NCI-H2029 treated with DMSO at 0.1 percent for 48 hours (cell line): ENCODE results near the gene CACNA1B.

ENCODE experiments used
- DNase-seq: peaks from one replicate; lab custom pipeline; 2025; lab: John Stamatoyannopoulos, UW

CACNA1B gene

DNA sequence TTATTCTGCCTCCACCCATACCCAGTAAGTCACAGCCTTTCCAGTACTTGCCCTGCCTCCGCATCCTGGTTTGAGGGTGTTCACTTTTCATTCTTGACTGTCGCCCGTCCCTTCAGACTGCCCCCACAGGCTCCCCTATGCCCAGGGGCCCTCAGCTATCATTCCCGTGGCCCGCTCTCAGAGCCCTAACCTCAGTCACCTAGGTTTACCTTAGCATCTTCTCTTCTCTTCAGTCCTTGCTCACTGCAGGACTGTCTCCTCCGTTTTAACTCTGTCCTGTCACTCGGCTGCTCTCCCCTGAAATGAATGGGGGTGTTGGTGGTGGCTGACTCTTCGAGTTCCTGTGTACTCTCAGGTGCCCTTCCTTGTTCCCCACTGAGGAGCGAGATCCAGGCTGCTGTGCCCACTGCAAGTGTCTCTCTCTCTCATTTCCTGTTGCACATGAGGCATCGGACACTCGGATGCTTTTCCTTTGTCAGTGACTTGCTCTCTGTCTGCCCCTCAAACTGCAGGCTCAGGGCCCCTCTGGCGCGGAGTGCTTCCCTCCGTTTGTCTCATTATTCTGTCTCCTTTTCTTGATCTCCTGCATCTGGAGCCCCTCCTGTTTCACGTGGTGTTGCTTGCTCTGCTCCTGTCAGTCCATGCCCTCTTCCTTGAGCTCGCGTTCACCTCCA, 89.8 kb downstream of the CACNA1B start:
- no peak for DNase-seq

GRCh38 chr9:137968235-137968634, 90.7 kb downstream of the CACNA1B start:
- no peak for DNase-seq

- DNase-seq = no peak
These were observed 91.4 kb downstream of the CACNA1B start for GRCh38 chr9:137969008-137969407.

GRCh38 chr9:137969685-137970084, 92.1 kb downstream of the CACNA1B start:
- no peak for DNase-seq

DNA sequence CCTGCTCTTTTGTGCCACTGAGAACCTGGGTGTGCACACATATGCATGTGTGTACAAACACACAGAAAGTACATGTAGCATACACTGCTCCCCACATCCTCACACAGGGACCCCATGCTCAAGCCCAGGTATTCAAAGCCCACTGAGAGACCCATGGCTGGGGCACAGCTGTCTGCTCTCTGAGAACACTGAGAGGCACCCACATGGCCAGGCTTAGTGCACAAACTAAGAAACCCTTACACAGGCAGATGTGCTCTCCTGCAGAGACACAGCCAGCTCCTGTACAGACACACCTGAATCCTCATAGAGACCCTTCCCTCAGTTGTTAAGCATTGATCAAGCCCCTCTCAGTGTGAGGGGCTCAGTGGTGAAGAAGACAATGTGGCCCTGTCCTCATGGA, 92.5 kb downstream of the CACNA1B start:
- no peak for DNase-seq

- DNase-seq = no peak
These were observed 93.3 kb downstream of the CACNA1B start for GRCh38 chr9:137970686-137971476.

GRCh38 chr9:137971477-137972138, 94.0 kb downstream of the CACNA1B start:
- DNase-seq = no peak

GRCh38 chr9:137972355-137972987, 94.9 kb downstream of the CACNA1B start:
- no peak for DNase-seq

DNA sequence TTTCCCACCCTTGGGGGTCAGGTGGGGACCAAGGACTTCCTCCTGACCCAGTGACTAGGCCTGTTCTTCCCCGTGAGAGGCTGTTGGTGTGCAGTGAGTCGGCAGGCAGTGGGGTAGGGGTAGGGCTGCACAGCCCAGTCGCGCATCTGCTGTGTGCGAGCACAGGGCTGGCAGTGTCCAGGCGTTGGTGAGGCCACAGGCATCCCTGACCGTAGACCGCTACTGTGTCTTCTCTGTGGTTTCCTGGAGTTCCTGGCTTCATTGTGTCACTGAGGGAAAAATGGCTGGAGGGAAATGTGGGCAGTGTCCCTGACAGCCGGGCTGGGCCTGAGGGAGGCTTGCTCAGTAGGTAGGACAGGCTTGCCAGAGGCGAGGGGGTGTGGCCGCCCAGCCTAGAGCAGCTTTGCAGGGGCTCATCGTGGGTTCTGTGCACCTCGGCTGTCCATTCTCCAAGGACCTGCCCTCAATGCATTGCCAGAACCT, 95.4 kb downstream of the CACNA1B start:
- no peak for DNase-seq

GRCh38 chr9:137973829-137974416, 96.3 kb downstream of the CACNA1B start:
- no peak for DNase-seq

DNA sequence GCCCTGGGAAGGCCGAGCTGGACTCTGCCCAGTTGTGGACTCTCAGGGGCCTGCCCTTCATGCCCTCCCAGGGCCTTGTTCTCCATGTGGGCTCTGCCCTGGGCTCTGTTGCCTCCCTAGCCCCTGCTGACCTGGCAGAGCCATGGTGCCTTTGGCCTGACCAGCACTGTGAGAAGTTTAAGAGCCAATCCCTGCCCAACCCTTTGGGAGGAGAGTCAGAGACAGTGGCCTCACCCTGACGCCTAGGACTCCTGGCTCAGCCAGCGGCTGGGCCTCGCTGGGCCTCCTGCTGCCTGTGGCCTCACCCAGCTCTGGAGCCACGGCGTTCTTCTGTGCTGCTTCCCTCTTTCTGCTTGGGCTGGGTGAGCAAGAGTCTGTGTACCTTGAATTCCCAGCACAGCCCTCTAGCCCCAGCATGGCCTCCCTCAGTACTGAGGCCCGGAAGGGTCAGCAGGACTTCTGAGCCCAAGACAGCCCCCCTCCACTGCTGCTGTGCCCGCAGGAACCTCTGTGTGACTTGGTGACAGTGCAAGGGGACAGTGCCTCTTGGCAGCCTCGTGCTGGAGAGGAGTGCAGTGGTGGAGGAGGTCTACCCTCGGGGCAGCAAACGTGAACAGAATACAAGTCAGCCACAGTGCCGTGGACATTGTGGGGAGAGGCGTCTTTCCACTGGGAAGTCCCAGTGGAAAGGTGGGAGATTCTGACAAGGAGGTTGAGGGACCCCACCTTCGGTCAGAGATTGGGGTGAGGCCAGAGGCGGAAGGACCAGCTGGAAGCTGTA, 97.4 kb downstream of the CACNA1B start:
- DNase-seq = no peak

DNA sequence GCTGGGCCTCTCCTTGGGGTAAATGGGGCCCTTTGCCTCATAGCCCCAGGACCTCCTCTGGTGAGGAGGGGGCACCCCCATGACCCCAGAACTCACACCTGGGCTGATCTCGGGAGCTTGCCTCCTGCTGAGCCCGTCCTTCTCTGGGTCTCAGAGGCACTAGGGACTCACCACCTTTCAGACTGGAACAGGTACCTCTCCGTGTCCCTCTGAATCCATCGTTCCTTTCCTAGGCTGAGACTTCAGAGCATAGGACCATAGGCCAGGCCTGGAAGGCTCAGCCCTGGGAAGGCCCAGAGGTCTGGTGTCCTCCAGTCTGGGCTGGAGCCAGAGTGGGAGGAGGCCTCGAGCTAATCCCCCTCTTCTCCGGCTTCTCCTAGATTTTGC, 97.9 kb downstream of the CACNA1B start:
- no peak for DNase-seq

- DNase-seq = no peak
These were observed 98.5 kb downstream of the CACNA1B start for GRCh38 chr9:137975936-137976565.

DNA sequence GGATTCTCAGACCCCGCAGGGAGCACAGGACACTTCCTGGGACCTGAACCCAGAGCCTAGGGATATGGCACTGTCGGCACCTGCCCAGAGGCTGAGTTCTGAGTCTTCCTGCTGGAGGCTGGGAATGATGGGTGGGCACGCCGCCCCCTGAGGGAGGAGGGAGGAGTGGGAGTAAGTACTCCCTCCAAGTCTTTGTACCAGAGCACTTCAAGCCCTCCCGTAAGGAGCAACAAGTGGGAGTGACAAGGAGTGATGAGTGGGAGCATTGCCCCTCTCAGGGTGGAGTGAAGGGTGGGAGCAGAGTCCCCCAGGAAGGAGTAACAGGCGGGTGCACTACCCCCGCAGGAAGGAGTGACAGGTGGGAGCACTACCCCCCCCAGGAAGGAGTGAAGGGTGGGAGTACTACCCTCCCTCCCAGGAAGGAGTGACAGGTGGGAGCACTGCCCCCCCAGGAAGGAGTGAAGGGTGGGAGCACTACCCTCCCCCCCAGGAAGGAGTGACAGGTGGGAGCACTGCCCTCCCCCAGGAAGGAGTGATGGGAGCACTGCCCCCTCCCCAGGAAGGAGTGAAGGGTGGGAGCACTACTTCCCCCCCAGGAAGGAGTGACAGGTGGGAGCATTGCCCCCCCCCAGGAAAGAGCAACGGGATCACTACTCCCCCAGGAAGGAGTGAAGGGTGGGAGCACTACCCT, 100.1 kb downstream of the CACNA1B start:
- DNase-seq = no peak

GRCh38 chr9:137978262-137978714, 100.7 kb downstream of the CACNA1B start:
- no peak for DNase-seq

DNA sequence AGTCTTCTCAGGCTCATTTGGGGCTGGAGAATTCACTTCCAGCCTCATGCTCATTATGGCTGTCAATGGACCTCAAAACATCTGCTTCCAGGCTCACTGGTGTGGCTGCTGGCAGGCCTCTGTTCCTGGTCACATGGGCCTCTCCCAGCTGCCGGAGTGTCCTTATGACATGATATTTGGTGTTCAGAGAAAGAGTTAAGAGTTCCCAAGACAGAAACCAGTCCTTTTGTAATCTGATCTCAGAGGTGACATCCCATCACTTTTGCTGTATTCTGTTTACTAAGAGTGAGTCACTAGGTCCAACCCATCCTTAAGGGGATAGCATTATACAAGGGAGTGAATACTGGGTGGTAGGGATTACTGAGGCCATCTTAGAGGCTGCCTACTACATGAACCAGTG, 104.6 kb downstream of the CACNA1B start:
- DNase-seq = peak; percentile 15

DNA sequence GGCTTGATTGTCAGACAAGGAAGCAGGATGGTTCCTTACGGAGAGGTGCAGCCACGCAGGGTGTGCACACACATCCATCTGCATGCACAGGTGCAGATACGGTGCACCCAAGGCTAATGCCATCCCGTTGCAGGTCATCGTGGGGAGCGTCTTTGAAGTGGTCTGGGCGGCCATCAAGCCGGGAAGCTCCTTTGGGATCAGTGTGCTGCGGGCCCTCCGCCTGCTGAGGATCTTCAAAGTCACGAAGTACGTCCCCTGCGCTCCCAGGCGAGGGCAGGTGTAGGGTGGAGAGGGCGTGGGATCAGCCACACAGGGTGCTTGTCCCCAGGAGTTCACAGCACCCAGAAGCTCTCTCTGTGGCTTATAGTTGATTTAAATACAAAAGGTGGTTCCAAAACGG, 106.4 kb downstream of the CACNA1B start:
- DNase-seq = no peak

GRCh38 chr9:137984520-137985257, 107.1 kb downstream of the CACNA1B start:
- no peak for DNase-seq

GRCh38 chr9:137985637-137986071, 108.1 kb downstream of the CACNA1B start:
- DNase-seq = no peak
